ENCODE measurements around the gene NCOR1.

DNA sequence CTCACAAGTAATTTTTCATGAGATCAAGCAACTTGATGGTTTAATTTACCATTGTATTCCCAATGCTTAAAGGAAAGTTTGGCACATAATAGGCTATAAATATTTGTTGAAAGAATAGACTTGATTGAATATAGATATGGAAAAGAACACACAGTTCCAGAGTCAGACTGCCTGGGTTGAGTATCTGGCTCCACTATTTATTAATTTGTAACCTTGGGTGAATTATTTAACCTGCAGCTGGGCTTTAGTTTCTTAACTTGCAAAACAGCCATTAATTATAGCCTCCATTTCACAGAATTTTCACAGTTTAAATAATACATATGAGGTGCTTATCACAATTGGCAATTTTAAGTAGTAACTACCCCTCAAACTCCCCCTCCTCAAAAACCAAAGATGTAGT, 73.6 kb downstream of the NCOR1 start:
- TF ChIP-seq, protein P1, sequence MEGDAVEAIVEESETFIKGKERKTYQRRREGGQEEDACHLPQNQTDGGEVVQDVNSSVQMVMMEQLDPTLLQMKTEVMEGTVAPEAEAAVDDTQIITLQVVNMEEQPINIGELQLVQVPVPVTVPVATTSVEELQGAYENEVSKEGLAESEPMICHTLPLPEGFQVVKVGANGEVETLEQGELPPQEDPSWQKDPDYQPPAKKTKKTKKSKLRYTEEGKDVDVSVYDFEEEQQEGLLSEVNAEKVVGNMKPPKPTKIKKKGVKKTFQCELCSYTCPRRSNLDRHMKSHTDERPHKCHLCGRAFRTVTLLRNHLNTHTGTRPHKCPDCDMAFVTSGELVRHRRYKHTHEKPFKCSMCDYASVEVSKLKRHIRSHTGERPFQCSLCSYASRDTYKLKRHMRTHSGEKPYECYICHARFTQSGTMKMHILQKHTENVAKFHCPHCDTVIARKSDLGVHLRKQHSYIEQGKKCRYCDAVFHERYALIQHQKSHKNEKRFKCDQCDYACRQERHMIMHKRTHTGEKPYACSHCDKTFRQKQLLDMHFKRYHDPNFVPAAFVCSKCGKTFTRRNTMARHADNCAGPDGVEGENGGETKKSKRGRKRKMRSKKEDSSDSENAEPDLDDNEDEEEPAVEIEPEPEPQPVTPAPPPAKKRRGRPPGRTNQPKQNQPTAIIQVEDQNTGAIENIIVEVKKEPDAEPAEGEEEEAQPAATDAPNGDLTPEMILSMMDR (conservative IDR thresholded peaks at IDR 0.05): no peak
- no peak for TF ChIP-seq ZFX (IDR thresholded peaks at IDR 0.05)

Measured in C4-2B (cell line).